GM23338 (cell line): ENCODE measurements around the gene TNNI3. TPM values are rescaled to one million over a fixed set of nuclear protein-coding genes. Genes with fewer than 3 reads are reported as not detected.
A peak's percentile ranks its signal among the peaks of the same experiment; 100 is the strongest.

Experiments
- ATAC-seq: fragments of 200-7000 bp; cut with Tn5 transposase; 3 replicates; pipeline ENCODE4 v1.9.1; 2020
- DNase-seq: peaks from one replicate; pipeline ENCODE4 v3.0.0-alpha.2; 2015; ENCODE audit warnings: low spot score
- H2AFZ ChIP-seq: fragments of 200-600 bp; sonication (generic); 2 replicates; pipeline ENCODE4 v1.8.0; 2016; ENCODE audit warnings: antibody characterized with exemption, mild to moderate bottlenecking, moderate library complexity
- H3F3A ChIP-seq: fragments of 200-600 bp; sonication (generic); replicated peaks from 2 replicates; pipeline ENCODE4 v1.8.0; 2017; ENCODE audit warnings: antibody characterized with exemption, mixed run types, low read depth
- H3K27ac ChIP-seq: fragments of 200-600 bp; sonication (generic); 2 replicates; pipeline ENCODE4 v1.6.1; 2016; ENCODE audit warnings: low read depth
- H3K27me3 ChIP-seq: fragments of 200-600 bp; sonication (generic); 2 replicates; pipeline ENCODE4 v1.8.0; 2016; ENCODE audit warnings: mild to moderate bottlenecking, mixed run types, moderate library complexity; ENCODE audit not compliant: insufficient read depth
- H3K36me3 ChIP-seq: fragments of 200-600 bp; sonication (generic); 2 replicates; pipeline ENCODE4 v1.8.0; 2016; ENCODE audit warnings: mild to moderate bottlenecking; ENCODE audit not compliant: insufficient read depth
- H3K4me1 ChIP-seq: fragments of 200-600 bp; sonication (generic); 2 replicates; pipeline ENCODE4 v1.8.0; 2016; ENCODE audit warnings: mild to moderate bottlenecking, moderate library complexity; ENCODE audit not compliant: insufficient read depth
- H3K4me2 ChIP-seq: fragments of 200-600 bp; sonication (generic); 2 replicates; pipeline ENCODE4 v1.7.1; 2017; ENCODE audit warnings: mixed run types
- H3K4me3 ChIP-seq: fragments of 200-600 bp; sonication (generic); 2 replicates; pipeline ENCODE4 v1.6.1; 2016; ENCODE audit warnings: mixed run types
- H3K79me2 ChIP-seq: fragments of 200-600 bp; sonication (generic); replicated peaks from 2 replicates; pipeline ENCODE4 v1.8.0; 2017; ENCODE audit warnings: mild to moderate bottlenecking; ENCODE audit not compliant: insufficient read depth
- H3K9me2 ChIP-seq: fragments of 200-600 bp; sonication (generic); 2 replicates; pipeline ENCODE4 v1.8.0; 2017; ENCODE audit not compliant: insufficient read depth
- H4K20me1 ChIP-seq: fragments of 200-600 bp; sonication (generic); replicated peaks from 2 replicates; pipeline ENCODE4 v1.8.0; 2017; ENCODE audit warnings: mild to moderate bottlenecking; ENCODE audit not compliant: insufficient read depth
- H3K27ac Mint-ChIP-seq: 2 replicates; pipeline ENCODE4 v1.8.0; 2020; ENCODE audit warnings: inconsistent platforms, mild to moderate bottlenecking, moderate library complexity, mixed read lengths
- H3K27me3 Mint-ChIP-seq: 3 replicates; pipeline ENCODE4 v1.8.0; 2022; ENCODE audit warnings: low read depth, mild to moderate bottlenecking, moderate library complexity, mixed read lengths, inconsistent platforms; ENCODE audit not compliant: insufficient read depth, poor library complexity
- H3K36me3 Mint-ChIP-seq: 3 replicates; pipeline ENCODE4 v1.8.0; 2021; ENCODE audit warnings: low read depth, mild to moderate bottlenecking, inconsistent platforms, moderate library complexity, mixed read lengths
- H3K4me1 Mint-ChIP-seq: 3 replicates; pipeline ENCODE4 v1.8.0; 2020; ENCODE audit warnings: mild to moderate bottlenecking, inconsistent platforms, mixed read lengths
- H3K4me3 Mint-ChIP-seq: 3 replicates; pipeline ENCODE4 v1.8.0; 2021; ENCODE audit warnings: moderate library complexity, mild to moderate bottlenecking, inconsistent platforms, mixed read lengths
- H3K9me3 Mint-ChIP-seq: 3 replicates; pipeline ENCODE4 v1.8.0; 2020; ENCODE audit warnings: moderate library complexity, mild to moderate bottlenecking, inconsistent platforms, mixed read lengths
- CREB1 ChIP-seq: fragments of 250-450 bp; sonication (Bioruptor Pico); IDR thresholded peaks from 2 replicates; pipeline ENCODE4 v1.5.0; 2020; ENCODE audit warnings: low read depth, mild to moderate bottlenecking, moderate library complexity
- CTCF ChIP-seq, 2 experiments: fragments of 200-600 bp in 1 of 2; sonication (generic) in 1 of 2; conservative IDR thresholded peaks; 2 replicates each; pipeline versions ENCODE4 v1.5.1 to v1.6.1; 2016 to 2017; ENCODE audit warnings: antibody characterized with exemption in 2 of 2, low read depth in 2 of 2, mild to moderate bottlenecking in 2 of 2, moderate library complexity in 1 of 2
- ETS1 ChIP-seq: IDR thresholded peaks from 2 replicates; pipeline ENCODE4 v1.6.1; 2016; ENCODE audit warnings: antibody characterized with exemption
- EZH2 ChIP-seq: fragments of 200-600 bp; sonication (generic); IDR thresholded peaks from one replicate; pipeline ENCODE4 v1.8.0; 2017; ENCODE audit warnings: antibody characterized with exemption, mild to moderate bottlenecking, low read depth; ENCODE audit not compliant: unreplicated experiment
- EZH2phosphoT487 ChIP-seq: fragments of 200-600 bp; sonication (generic); IDR thresholded peaks from one replicate; pipeline ENCODE4 v1.8.1; 2018; ENCODE audit warnings: antibody characterized with exemption; ENCODE audit not compliant: unreplicated experiment
- JUNB ChIP-seq: IDR thresholded peaks from one replicate; pipeline ENCODE4 v1.6.1; 2016; ENCODE audit warnings: antibody characterized with exemption; ENCODE audit not compliant: unreplicated experiment
- NANOG ChIP-seq: IDR thresholded peaks from 2 replicates; pipeline ENCODE4 v1.6.1; 2016; ENCODE audit warnings: antibody characterized with exemption, borderline replicate concordance
- POLR2AphosphoS5 ChIP-seq: IDR thresholded peaks from 2 replicates; pipeline ENCODE4 v1.6.1; 2016; ENCODE audit warnings: antibody characterized with exemption, low read depth
- STAT1 ChIP-seq: IDR thresholded peaks from one replicate; pipeline ENCODE4 v1.6.1; 2016; ENCODE audit warnings: antibody characterized with exemption; ENCODE audit not compliant: unreplicated experiment
- ZNF114 ChIP-seq: fragments of 250-450 bp; sonication (Bioruptor Pico); IDR thresholded peaks from 2 replicates; pipeline ENCODE4 v1.5.0; 2020; ENCODE audit warnings: mild to moderate bottlenecking, moderate library complexity
- ZNF331 ChIP-seq: fragments of 250-450 bp; sonication (Bioruptor Pico); IDR thresholded peaks from 2 replicates; pipeline ENCODE4 v1.5.0; 2020; ENCODE audit warnings: low read depth, mild to moderate bottlenecking, moderate library complexity
- ZNF462 ChIP-seq: fragments of 250-450 bp; sonication (Bioruptor Pico); IDR thresholded peaks from 2 replicates; pipeline ENCODE4 v1.5.0; 2020; ENCODE audit warnings: mild to moderate bottlenecking, moderate library complexity
- polyA plus RNA-seq: library from polyadenylated mRNA; unstranded; fragments of >200 nt; fragmentation: Nextera tagmentation; extraction: Ambion mirVana; gene quantifications from 2 replicates; pipeline ENCODE4 v1.2.1, GENCODE V29; 2016
- total RNA-seq: library from RNA; depleted of rRNA; stranded (reverse); fragments of >200 nt; shearing (Covaris generic); gene quantifications from 2 replicates; pipeline ENCODE4 v1.2.3, GENCODE V29; 2014
- TF ChIP-seq, protein P1 (sequence below): IDR thresholded peaks from one replicate; pipeline ENCODE4 v1.6.1; 2018; ENCODE audit warnings: antibody characterized with exemption; ENCODE audit not compliant: unreplicated experiment

Gene TNNI3
- total and polyA plus RNA-seq, 2 experiments from 2014 or later = 21.5 to 150 TPM

- Histone ChIP-seq H3K4me3 (peak overlapping the region; percentile 46), H3K27ac (no peak overlapping the region), H2AFZ (peak overlapping the region; percentile 43; the same call in 1 of the 2 replicates), H3K36me3 (no peaks in the 10 kb centered on the region), H3K27me3 (peaks cover 7% of the 10 kb centered on the region; the same call in 1 of the 2 replicates), H3F3A (0 out of 2 replicates have a peak, but pooled peaks cover 4% of the 10 kb centered on the region), H3K4me1 (peaks cover 3% of the 10 kb centered on the region; the same call in 1 of the 2 replicates), H4K20me1 (no peaks in the 10 kb centered on the region; the same call in 1 of the 2 replicates), H3K9me2 (no peaks in the 10 kb centered on the region), H3K4me2 (peak overlapping the region; percentile 78), H3K79me2 (no peaks in the 10 kb centered on the region)
- Mint-ChIP-seq H3K27ac (no peak overlapping the region), H3K4me3 (peak overlapping the region; percentile 78), H3K36me3 (peaks cover 18% of the 10 kb centered on the region), H3K9me3 (no peaks in the 10 kb centered on the region; the same call in 2 of the 3 replicates), H3K27me3 (peaks cover 9% of the 10 kb centered on the region), H3K4me1 (peaks cover 17% of the 10 kb centered on the region)
- ATAC-seq (peak; percentile 13), DNase-seq (peak; percentile 57)
- TF ChIP-seq ZNF114 (no peak), POLR2AphosphoS5 (no peak), CREB1 (CRISPR knock-in tag) (no peak), EZH2phosphoT487 (no peak), NANOG (no peak), ZNF331 (CRISPR knock-in tag) (no peak), EZH2 (no peak), ZNF462 (CRISPR knock-in tag) (no peak), ETS1 (no peak), JUNB (no peak), CTCF (conservative IDR thresholded peaks at IDR 0.05; ENCODE audit: low read depth in 2 of 2) (no peak), STAT1 (no peak)
- TF ChIP-seq, protein P1, sequence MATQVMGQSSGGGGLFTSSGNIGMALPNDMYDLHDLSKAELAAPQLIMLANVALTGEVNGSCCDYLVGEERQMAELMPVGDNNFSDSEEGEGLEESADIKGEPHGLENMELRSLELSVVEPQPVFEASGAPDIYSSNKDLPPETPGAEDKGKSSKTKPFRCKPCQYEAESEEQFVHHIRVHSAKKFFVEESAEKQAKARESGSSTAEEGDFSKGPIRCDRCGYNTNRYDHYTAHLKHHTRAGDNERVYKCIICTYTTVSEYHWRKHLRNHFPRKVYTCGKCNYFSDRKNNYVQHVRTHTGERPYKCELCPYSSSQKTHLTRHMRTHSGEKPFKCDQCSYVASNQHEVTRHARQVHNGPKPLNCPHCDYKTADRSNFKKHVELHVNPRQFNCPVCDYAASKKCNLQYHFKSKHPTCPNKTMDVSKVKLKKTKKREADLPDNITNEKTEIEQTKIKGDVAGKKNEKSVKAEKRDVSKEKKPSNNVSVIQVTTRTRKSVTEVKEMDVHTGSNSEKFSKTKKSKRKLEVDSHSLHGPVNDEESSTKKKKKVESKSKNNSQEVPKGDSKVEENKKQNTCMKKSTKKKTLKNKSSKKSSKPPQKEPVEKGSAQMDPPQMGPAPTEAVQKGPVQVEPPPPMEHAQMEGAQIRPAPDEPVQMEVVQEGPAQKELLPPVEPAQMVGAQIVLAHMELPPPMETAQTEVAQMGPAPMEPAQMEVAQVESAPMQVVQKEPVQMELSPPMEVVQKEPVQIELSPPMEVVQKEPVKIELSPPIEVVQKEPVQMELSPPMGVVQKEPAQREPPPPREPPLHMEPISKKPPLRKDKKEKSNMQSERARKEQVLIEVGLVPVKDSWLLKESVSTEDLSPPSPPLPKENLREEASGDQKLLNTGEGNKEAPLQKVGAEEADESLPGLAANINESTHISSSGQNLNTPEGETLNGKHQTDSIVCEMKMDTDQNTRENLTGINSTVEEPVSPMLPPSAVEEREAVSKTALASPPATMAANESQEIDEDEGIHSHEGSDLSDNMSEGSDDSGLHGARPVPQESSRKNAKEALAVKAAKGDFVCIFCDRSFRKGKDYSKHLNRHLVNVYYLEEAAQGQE = no peak
Observed at GRCh38 chr19:55141696-55142095, 15.8 kb downstream of the TNNI3 start.
